ENCODE measurements around the gene ADAMTS14. TPM values are rescaled to one million over a fixed set of nuclear protein-coding genes. Genes with fewer than 3 reads are reported as not detected.
"Not testable (repeated sequence)": the region's sequence is repeated elsewhere in the genome, so short reads cannot be mapped to it uniquely, and the experiment has no call there.

The ADAMTS14 gene
- total RNA-seq, 1 experiment from 2014 or later, result 10.1 TPM

GRCh38 chr10:70770516-70770915 lies 98.2 kb downstream of the ADAMTS14 start:
- not testable (repeated sequence) for DNase-seq (ENCODE audit: low read depth)

- DNase-seq (ENCODE audit: low read depth), result no peak
Measured at GRCh38 chr10:70771311-70772194, 99.2 kb downstream of the ADAMTS14 start.

GRCh38 chr10:70772627-70773026 lies 100.3 kb downstream of the ADAMTS14 start:
- DNase-seq (ENCODE audit: low read depth), result no peak

- no peak for DNase-seq (ENCODE audit: low read depth)
Measured at GRCh38 chr10:70773461-70773860, 101.2 kb downstream of the ADAMTS14 start.

GRCh38 chr10:70773965-70774809 lies 101.9 kb downstream of the ADAMTS14 start:
- DNase-seq (ENCODE audit: low read depth), result no peak

GRCh38 chr10:70774810-70775678 lies 102.7 kb downstream of the ADAMTS14 start:
- DNase-seq (ENCODE audit: low read depth), result no peak

- DNase-seq (ENCODE audit: low read depth), result no peak
Measured at GRCh38 chr10:70775679-70776454, 103.6 kb downstream of the ADAMTS14 start.

- no peak for DNase-seq (ENCODE audit: low read depth)
Measured at GRCh38 chr10:70776455-70777005, 104.2 kb downstream of the ADAMTS14 start.

- DNase-seq (ENCODE audit: low read depth), result no peak
Measured at GRCh38 chr10:70777063-70777875, 105.0 kb downstream of the ADAMTS14 start.

- no peak for DNase-seq (ENCODE audit: low read depth)
Measured at GRCh38 chr10:70778267-70778924, 106.1 kb downstream of the ADAMTS14 start.

GRCh38 chr10:70779088-70779487 lies 106.8 kb downstream of the ADAMTS14 start:
- no peak for DNase-seq (ENCODE audit: low read depth)

GRCh38 chr10:70779511-70780369 lies 107.4 kb downstream of the ADAMTS14 start:
- no peak for DNase-seq (ENCODE audit: low read depth)

GRCh38 chr10:70780370-70780760 lies 108.1 kb downstream of the ADAMTS14 start:
- no peak for DNase-seq (ENCODE audit: low read depth)

- DNase-seq (ENCODE audit: low read depth), result no peak
Measured at GRCh38 chr10:70780772-70781171, 108.5 kb downstream of the ADAMTS14 start.

GRCh38 chr10:70781461-70782051 lies 109.2 kb downstream of the ADAMTS14 start:
- no peak for DNase-seq (ENCODE audit: low read depth)

GRCh38 chr10:70782086-70782745 lies 109.9 kb downstream of the ADAMTS14 start:
- DNase-seq (ENCODE audit: low read depth), result no peak

All from RPMI7951 (cell line).